Prostate gland (tissue), 2 donors: ENCODE measurements around the gene GIT1. TPM values are rescaled to one million over a fixed set of nuclear protein-coding genes. Genes with fewer than 3 reads are reported as not detected.

ENCODE experiments used
- DNase-seq: peaks from one replicate; pipeline ENCODE4 v3.0.0-alpha.2; 2019; ENCODE audit warnings: low spot score
- H3K27ac ChIP-seq, 2 donors: fragments of 200-600 bp; sonication (generic); 2 replicates each; pipeline ENCODE4 v1.5.1; 2017 to 2019
- H3K27me3 ChIP-seq: fragments of 200-600 bp; sonication (generic); replicated peaks from 2 replicates; pipeline ENCODE4 v1.5.1; 2019; ENCODE audit not compliant: insufficient read depth
- H3K36me3 ChIP-seq, 2 donors: fragments of 200-600 bp; sonication (generic); 1 replicate in 1 of 2; 2 replicates in 1 of 2; pipeline versions ENCODE4 v1.5.1 to v1.8.1; 2017 to 2019
- H3K4me1 ChIP-seq: fragments of 200-600 bp; sonication (generic); replicated peaks from 2 replicates; pipeline ENCODE4 v1.5.1; 2019
- H3K4me3 ChIP-seq, 2 donors: fragments of 200-600 bp; sonication (generic); 2 replicates each; pipeline ENCODE4 v1.5.1; 2017 to 2019
- H3K9me3 ChIP-seq: fragments of 200-600 bp; sonication (generic); 2 replicates; pipeline ENCODE4 v1.5.1; 2017
- POLR2A ChIP-seq: fragments of 450-650 bp; IDR thresholded peaks from one replicate; pipeline ENCODE4 v1.6.1; 2016; ENCODE audit warnings: antibody characterized with exemption, mild to moderate bottlenecking
- POLR2AphosphoS5 ChIP-seq: sonication (generic); formaldehyde crosslinking; IDR thresholded peaks from one replicate; pipeline ENCODE4 v1.6.1; 2017; ENCODE audit warnings: antibody characterized with exemption
- WGBS: methylation state at CpG from one replicate; pipeline ENCODE4 v1.1.5; 2018; 5-methylcytosine and 5-hydroxymethylcytosine counted together
- intact Hi-C: fragments of 100-400 bp; cut with DNase I; formaldehyde crosslinking; loops from one replicate; pipeline ENCODE4 v1.14.2; 2022
- total RNA-seq, 2 donors: library from RNA; depleted of rRNA; stranded (reverse); fragments of >200 nt; gene quantifications; one replicate each; pipeline ENCODE4 v1.1.0, GENCODE V29; 2016
- TF ChIP-seq, protein P1 (sequence below), 4 experiments: fragments of 200-600 bp in 2 of 4; fragments of 450-650 bp in 2 of 4; sonication (generic) in 2 of 4; IDR thresholded peaks; 1 replicate in 3 of 4; 2 replicates in 1 of 4; pipeline ENCODE4 v1.5.1; 2016 to 2019; ENCODE audit warnings: antibody characterized with exemption in 4 of 4, mild to moderate bottlenecking in 2 of 4, moderate library complexity in 2 of 4

GIT1 gene
- total RNA-seq, 2 donors from 2014 or later = 29.1 to 86.9 TPM

DNA sequence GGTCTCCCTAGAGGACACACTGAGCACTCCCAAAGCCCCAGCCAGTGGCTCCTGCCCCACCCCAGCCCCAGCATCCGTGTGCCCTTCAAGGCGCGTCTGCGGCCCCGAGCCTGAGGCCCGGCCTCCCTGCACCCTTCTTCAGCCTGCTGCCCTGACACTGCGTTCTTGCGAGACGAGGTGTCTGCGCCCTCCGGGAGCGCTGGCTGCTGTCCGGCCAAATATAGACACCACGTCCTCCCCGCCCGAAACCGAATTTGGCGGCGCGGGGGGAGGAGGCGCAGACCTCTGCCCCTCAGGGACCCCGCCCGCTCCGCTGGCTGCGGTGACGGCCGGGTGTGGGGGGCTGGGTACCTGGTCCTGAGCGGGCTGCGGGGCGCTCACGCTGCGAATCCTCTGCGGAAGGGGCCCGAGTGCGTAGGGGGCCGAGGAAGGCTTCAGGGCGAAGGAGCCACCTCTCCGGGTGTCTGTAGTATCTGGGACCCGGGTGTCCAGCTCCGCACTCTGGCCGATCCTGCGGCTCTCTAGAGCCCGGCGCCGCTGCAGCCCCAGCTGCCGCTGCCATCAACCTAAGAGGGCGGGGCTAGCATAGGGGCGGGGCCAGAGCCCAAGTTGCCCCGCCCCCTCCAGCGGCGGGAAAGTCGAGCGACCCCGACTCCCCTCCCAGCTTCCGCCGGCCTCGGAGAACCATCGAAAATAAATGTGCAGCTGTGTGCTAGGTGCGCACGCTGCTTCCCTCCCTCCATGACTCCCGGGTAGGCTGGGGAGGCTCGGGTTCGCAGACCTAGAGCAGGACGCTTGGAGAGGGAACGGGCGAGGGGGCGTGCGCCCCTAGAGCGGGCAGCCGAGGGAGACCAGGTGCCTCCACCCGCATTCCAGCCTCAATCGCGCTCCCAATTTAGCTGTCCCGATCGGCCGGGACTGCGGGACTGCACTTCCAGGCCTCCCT, 33.2 kb upstream of the GIT1 start, which contains the start of gene CORO6:
CORO6 (minus strand) TSS at position 576 of the 946 bp plus-strand sequence. CDS start 1,491 bp downstream, outside the sequence.
- Histone ChIP-seq H3K27me3 (no peaks in the 10 kb centered on the region), H3K36me3 (no peaks in the 10 kb centered on the region), H3K4me3 (peak within 1 kb of the TSS; percentile 50 to 55), H3K9me3 (no peaks in the 10 kb centered on the region), H3K4me1 (no peaks in the 10 kb centered on the region), H3K27ac (peak within 1 kb of the TSS; percentile 26 to 70)
- 9% methylated on average over 54 of the region's 77 CpGs for WGBS
- intact Hi-C loops = no loop called here
- no peak for DNase-seq
- TF ChIP-seq, protein P1, sequence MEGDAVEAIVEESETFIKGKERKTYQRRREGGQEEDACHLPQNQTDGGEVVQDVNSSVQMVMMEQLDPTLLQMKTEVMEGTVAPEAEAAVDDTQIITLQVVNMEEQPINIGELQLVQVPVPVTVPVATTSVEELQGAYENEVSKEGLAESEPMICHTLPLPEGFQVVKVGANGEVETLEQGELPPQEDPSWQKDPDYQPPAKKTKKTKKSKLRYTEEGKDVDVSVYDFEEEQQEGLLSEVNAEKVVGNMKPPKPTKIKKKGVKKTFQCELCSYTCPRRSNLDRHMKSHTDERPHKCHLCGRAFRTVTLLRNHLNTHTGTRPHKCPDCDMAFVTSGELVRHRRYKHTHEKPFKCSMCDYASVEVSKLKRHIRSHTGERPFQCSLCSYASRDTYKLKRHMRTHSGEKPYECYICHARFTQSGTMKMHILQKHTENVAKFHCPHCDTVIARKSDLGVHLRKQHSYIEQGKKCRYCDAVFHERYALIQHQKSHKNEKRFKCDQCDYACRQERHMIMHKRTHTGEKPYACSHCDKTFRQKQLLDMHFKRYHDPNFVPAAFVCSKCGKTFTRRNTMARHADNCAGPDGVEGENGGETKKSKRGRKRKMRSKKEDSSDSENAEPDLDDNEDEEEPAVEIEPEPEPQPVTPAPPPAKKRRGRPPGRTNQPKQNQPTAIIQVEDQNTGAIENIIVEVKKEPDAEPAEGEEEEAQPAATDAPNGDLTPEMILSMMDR (IDR thresholded peaks at IDR 0.05) = no peak
- no peak for TF ChIP-seq POLR2AphosphoS5
- TF ChIP-seq POLR2A = no peak

DNA sequence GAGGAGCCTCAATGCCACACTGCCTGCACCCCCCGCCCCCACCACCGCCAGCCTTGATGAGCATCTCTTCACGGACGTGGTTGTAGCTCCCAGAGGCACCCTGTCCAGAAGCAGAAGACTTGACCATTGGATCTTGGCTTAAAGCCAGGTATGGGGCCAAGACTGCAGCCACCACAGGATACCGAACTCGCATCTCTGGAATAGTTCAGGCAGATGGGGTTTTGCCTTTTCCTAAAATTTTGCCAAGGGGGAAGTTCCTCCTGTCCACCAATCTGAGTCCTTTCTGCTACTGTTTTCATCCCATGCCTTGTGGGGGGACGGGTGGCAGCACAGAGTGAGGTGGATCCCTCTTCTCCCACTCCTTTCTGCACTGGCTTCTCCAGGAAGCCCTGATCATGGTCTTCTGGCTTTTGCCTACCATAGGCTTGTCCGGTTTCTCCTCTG, 32.3 kb upstream of the GIT1 start:
- DNase-seq = no peak
- WGBS = 70% methylated on average over 8 of the region's 8 CpGs
- Histone ChIP-seq H3K27ac (peak overlapping the region; percentile 26 to 70), H3K36me3 (no peaks in the 10 kb centered on the region), H3K9me3 (no peaks in the 10 kb centered on the region), H3K27me3 (no peaks in the 10 kb centered on the region), H3K4me3 (peak overlapping the region; percentile 50 to 55), H3K4me1 (no peaks in the 10 kb centered on the region)
- intact Hi-C loops = no loop called here
- TF ChIP-seq, protein P1 (IDR thresholded peaks at IDR 0.05) = no peak
- TF ChIP-seq POLR2AphosphoS5 (no peak), POLR2A (no peak)

DNA sequence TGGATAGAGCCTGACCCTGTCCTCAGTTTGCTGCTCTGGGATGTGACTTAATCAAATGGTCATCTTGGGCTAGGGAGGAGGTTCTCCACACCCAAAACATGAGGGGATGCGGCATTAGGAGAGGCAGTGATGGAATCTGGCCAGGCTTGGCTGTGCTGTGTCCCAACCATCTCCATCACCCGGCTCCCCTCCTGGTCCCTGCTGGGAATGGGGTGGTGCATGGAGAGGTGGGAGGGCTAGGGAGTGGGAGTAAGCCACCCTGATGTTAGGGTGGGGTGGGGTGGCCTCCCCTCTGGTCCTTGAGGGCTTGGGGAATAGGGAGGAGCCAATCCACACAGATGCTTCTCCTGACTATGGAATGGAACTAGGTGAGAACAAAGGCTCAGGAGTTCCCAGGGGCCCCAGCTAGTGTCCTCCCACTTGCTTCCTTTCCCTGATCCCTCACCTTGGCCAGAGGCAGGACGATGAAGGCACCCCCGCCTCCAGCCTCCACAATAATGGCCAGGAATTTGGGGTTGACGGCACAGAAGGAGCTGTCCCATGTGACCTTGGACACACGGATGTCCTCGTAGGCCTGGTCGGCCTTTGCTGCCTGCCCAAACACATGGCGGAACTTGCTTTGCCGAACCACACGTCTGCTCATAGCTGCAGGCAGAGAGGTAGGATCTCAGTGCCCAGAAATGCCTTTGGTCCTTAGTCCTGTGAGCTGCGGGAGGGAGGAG, 31.5 kb upstream of the GIT1 start:
- intact Hi-C loops = no loop called here

DNA sequence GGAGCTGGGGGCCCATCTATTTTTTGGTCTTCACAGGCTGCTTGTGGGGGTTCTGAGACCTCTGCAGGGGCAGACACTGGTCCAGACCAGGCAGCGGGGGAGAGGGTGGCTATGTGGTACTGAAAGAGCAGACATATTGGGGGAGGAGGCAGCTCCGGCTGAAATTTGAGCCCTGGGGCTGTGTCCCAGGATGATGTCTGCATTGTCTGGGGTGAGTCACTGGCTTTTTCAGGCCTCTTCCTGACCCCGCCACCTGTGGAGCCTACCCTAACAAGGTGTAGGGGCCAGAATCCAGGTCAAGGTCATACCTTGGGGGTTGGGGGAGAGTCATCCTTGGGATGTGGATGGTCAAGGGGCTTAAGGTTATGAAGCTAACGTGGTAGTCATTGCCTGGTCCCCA, 30.8 kb upstream of the GIT1 start:
- Histone ChIP-seq H3K27ac (no peak overlapping the region), H3K4me1 (no peaks in the 10 kb centered on the region)
- 100% methylated on average over 4 of the region's 4 CpGs for WGBS

More for the DNA sequence above, 31.5 kb upstream of the GIT1 start:
- H3K36me3 ChIP-seq = no peaks in the 10 kb centered on the region
- H3K9me3 ChIP-seq = no peaks in the 10 kb centered on the region
- no peak overlapping the region for H3K4me3 ChIP-seq
- H3K27me3 ChIP-seq = no peaks in the 10 kb centered on the region
- no peaks in the 10 kb centered on the region for H3K4me1 ChIP-seq
- no peak overlapping the region for H3K27ac ChIP-seq
- DNase-seq = no peak
- WGBS = 97% methylated on average over 12 of the region's 12 CpGs
- TF ChIP-seq, protein P1 (IDR thresholded peaks at IDR 0.05) = no peak
- TF ChIP-seq POLR2AphosphoS5 = no peak

More for the DNA sequence above, 30.8 kb upstream of the GIT1 start:
- H3K9me3 ChIP-seq = no peaks in the 10 kb centered on the region
- no peak overlapping the region for H3K4me3 ChIP-seq
- TF ChIP-seq, protein P1 (IDR thresholded peaks at IDR 0.05) = no peak
- no peak for TF ChIP-seq POLR2A
- TF ChIP-seq POLR2AphosphoS5 = no peak
- no peak for DNase-seq
- intact Hi-C loops = no loop called here
- no peaks in the 10 kb centered on the region for H3K36me3 ChIP-seq
- no peaks in the 10 kb centered on the region for H3K27me3 ChIP-seq
